ENCODE results near the gene WDR46.

GRCh38 chr6:33306356-33306755 lies 17.3 kb upstream of the WDR46 start:
- no peak for TF ChIP-seq CTCF (IDR thresholded peaks at IDR 0.05; ENCODE audit: low read length)
- TF ChIP-seq EZH2 (IDR thresholded peaks at IDR 0.05; ENCODE audit: borderline replicate concordance, low read length) = no peak
